ENCODE results near the gene TXNL4A. TPM values are rescaled to one million over a fixed set of nuclear protein-coding genes. Genes with fewer than 3 reads are reported as not detected.
A peak's percentile ranks its signal among the peaks of the same experiment; 100 is the strongest.

The TXNL4A gene
- total RNA-seq, 1 experiment from 2014 or later: 216 TPM

- no TSS peak for BruUV-seq (replicated peaks)
- ChIA-PET CTCF (no interaction called here), POLR2A (ENCODE audit: low non-redundant PET) (no interaction called here)
- no peak for DNase-seq (ENCODE audit: low spot score)
- TF ChIP-seq EZH2 (IDR thresholded peaks at IDR 0.05; ENCODE audit: borderline replicate concordance, low read depth, low read length, poor library complexity, severe bottlenecking) (no peak), CTCF (conservative IDR thresholded peaks at IDR 0.05; ENCODE audit: low read depth, low read length) (no peak)
- H3K27ac ChIP-seq (ENCODE audit: low read depth, low read length, poor library complexity, severe bottlenecking): no peak overlapping the region
- H3K27me3 ChIP-seq (replicated peaks; ENCODE audit: insufficient read depth, low read depth, low read length, poor library complexity): no peaks in the 10 kb centered on the region
- H3K4me3 ChIP-seq (ENCODE audit: low read depth, low read length, poor library complexity, severe bottlenecking): no peak overlapping the region
- no peaks in the 10 kb centered on the region for H3K9me3 ChIP-seq (ENCODE audit: low read depth, low read length, poor library complexity, severe bottlenecking)
- intact Hi-C loops (cut with micrococcal nuclease; ENCODE audit: unreplicated experiment): loop anchor here (5.0 to 10.0 kb wide), 2 partner anchors 79 to 158 kb away; partner anchors contain the start of genes KCNG2 and RBFA
- peaks cover 10% of the 10 kb centered on the region for H3K4me1 ChIP-seq (ENCODE audit: insufficient read depth, low read length, poor library complexity, severe bottlenecking)
- peaks cover 6% of the 10 kb centered on the region for H3K36me3 ChIP-seq (ENCODE audit: insufficient read depth, low read length, poor library complexity, severe bottlenecking)
Measured at GRCh38 chr18:79952996-79953559, 35.3 kb downstream of the TXNL4A start.

- POLR2A ChIA-PET (ENCODE audit: low non-redundant PET): no interaction called here
Measured at GRCh38 chr18:79952456-79952995, 35.8 kb downstream of the TXNL4A start.

More at GRCh38 chr18:79952456-79952995, 35.8 kb downstream of the TXNL4A start:
- CTCF ChIA-PET: no interaction called here
- intact Hi-C loops (cut with micrococcal nuclease; ENCODE audit: unreplicated experiment): loop anchor here (5.0 to 10.0 kb wide), 2 partner anchors 80 to 158 kb away; partner anchors contain the start of genes KCNG2 and RBFA
- no peaks in the 10 kb centered on the region for H3K27me3 ChIP-seq (replicated peaks; ENCODE audit: insufficient read depth, low read depth, low read length, poor library complexity)
- TF ChIP-seq CTCF (conservative IDR thresholded peaks at IDR 0.05; ENCODE audit: low read depth, low read length) (no peak), EZH2 (IDR thresholded peaks at IDR 0.05; ENCODE audit: borderline replicate concordance, low read depth, low read length, poor library complexity, severe bottlenecking) (no peak)
- peaks cover 10% of the 10 kb centered on the region for H3K4me1 ChIP-seq (ENCODE audit: insufficient read depth, low read length, poor library complexity, severe bottlenecking)
- peaks cover 6% of the 10 kb centered on the region for H3K36me3 ChIP-seq (ENCODE audit: insufficient read depth, low read length, poor library complexity, severe bottlenecking)
- peak overlapping the region; percentile 80 for H3K27ac ChIP-seq (ENCODE audit: low read depth, low read length, poor library complexity, severe bottlenecking)
- no TSS peak for BruUV-seq (replicated peaks)
- DNase-seq (ENCODE audit: low spot score): no peak
- peak overlapping the region; percentile 93 for H3K4me3 ChIP-seq (ENCODE audit: low read depth, low read length, poor library complexity, severe bottlenecking)
- no peaks in the 10 kb centered on the region for H3K9me3 ChIP-seq (ENCODE audit: low read depth, low read length, poor library complexity, severe bottlenecking)

Measured in A673 (cell line).